Testis (tissue), 2 donors: ENCODE results near the gene SLC4A5.

Experiments
- POLR2A ChIP-seq: fragments of 450-650 bp; IDR thresholded peaks from one replicate; pipeline ENCODE4 v1.6.1; 2017; ENCODE audit warnings: antibody characterized with exemption, mild to moderate bottlenecking, moderate library complexity
- TF ChIP-seq, protein P1 (sequence below), 3 experiments: fragments of 450-650 bp in 2 of 3; fragments of 200-600 bp in 1 of 3; sonication (generic) in 1 of 3; IDR thresholded peaks; one replicate each; pipeline ENCODE4 v1.5.1; 2016 to 2019; ENCODE audit warnings: antibody characterized with exemption in 3 of 3, mild to moderate bottlenecking in 2 of 3, moderate library complexity in 1 of 3

DNA sequence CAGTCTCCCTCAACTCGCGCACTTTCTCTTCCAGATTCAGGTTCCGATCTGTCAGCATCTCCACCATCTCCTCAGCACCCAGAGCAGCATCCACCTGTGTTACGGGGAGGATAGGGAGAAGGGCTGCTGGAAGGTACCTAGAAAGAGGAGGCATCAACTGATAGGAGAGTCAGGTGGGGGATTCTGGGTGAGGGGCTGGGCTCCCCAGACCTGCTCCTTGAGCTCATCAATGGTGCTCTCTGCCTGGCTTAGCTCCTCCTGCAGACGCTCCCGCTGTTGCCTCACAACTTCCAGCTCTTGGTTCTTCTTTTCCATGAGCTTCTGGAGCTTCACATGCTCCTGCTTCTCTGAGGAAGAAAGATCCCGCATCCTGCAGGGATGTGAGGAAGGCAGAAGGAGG, 26.8 kb upstream of the SLC4A5 start:
- no peak for TF ChIP-seq POLR2A
- TF ChIP-seq, protein P1, sequence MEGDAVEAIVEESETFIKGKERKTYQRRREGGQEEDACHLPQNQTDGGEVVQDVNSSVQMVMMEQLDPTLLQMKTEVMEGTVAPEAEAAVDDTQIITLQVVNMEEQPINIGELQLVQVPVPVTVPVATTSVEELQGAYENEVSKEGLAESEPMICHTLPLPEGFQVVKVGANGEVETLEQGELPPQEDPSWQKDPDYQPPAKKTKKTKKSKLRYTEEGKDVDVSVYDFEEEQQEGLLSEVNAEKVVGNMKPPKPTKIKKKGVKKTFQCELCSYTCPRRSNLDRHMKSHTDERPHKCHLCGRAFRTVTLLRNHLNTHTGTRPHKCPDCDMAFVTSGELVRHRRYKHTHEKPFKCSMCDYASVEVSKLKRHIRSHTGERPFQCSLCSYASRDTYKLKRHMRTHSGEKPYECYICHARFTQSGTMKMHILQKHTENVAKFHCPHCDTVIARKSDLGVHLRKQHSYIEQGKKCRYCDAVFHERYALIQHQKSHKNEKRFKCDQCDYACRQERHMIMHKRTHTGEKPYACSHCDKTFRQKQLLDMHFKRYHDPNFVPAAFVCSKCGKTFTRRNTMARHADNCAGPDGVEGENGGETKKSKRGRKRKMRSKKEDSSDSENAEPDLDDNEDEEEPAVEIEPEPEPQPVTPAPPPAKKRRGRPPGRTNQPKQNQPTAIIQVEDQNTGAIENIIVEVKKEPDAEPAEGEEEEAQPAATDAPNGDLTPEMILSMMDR (IDR thresholded peaks at IDR 0.05) = no peak
